Liver (tissue), 9 donors: ENCODE data around the gene RUNX1. TPM values are rescaled to one million over a fixed set of nuclear protein-coding genes. Genes with fewer than 3 reads are reported as not detected.

Experiments used
- DNase-seq: peaks from one replicate; pipeline ENCODE4 v3.0.0-alpha.2; 2017; ENCODE audit warnings: low spot score
- H3K27ac ChIP-seq, 2 donors: one replicate each; pipeline ENCODE4 v1.7.0; 2013; ENCODE audit warnings: inconsistent platforms in 2 of 2, low read length in 2 of 2, control low read depth in 1 of 2, low read depth in 1 of 2, mild to moderate bottlenecking in 1 of 2
- H3K27me3 ChIP-seq, 4 donors: one replicate each; pipeline versions ENCODE4 v1.6.1 to v1.7.0; 2013; ENCODE audit warnings: low read length in 3 of 4, inconsistent platforms in 1 of 4, mild to moderate bottlenecking in 1 of 4, moderate library complexity in 1 of 4; ENCODE audit not compliant: control insufficient read depth in 4 of 4, insufficient read depth in 4 of 4
- H3K36me3 ChIP-seq, 4 donors: one replicate each; pipeline versions ENCODE4 v1.6.1 to v1.7.0; 2013; ENCODE audit warnings: low read length in 3 of 4, mild to moderate bottlenecking in 3 of 4, low read depth in 1 of 4, moderate library complexity in 1 of 4; ENCODE audit not compliant: control insufficient read depth in 4 of 4, insufficient read depth in 3 of 4
- H3K4me1 ChIP-seq, 4 donors: one replicate each; pipeline versions ENCODE4 v1.6.1 to v1.7.0; 2013; ENCODE audit warnings: low read length in 3 of 4, mild to moderate bottlenecking in 3 of 4, moderate library complexity in 1 of 4; ENCODE audit not compliant: control insufficient read depth in 4 of 4, insufficient read depth in 4 of 4
- H3K4me3 ChIP-seq, 3 donors: one replicate each; pipeline versions ENCODE4 v1.6.1 to v1.7.0; 2013; ENCODE audit warnings: low read length in 3 of 3, control low read depth in 1 of 3, low read depth in 1 of 3, mild to moderate bottlenecking in 1 of 3
- H3K9ac ChIP-seq, 2 donors: one replicate each; pipeline ENCODE4 v1.7.0; 2013; ENCODE audit warnings: low read length in 2 of 2, mild to moderate bottlenecking in 2 of 2, moderate library complexity in 2 of 2, control low read depth in 1 of 2, low read depth in 1 of 2
- H3K9me3 ChIP-seq, 4 donors: one replicate each; pipeline versions ENCODE4 v1.6.1 to v1.7.0; 2013; ENCODE audit warnings: low read length in 3 of 4; ENCODE audit not compliant: control insufficient read depth in 4 of 4
- ATF3 ChIP-seq: IDR thresholded peaks from 2 replicates; pipeline ENCODE4 v1.6.1; 2016; ENCODE audit warnings: antibody characterized with exemption
- EGR1 ChIP-seq, 2 donors: IDR thresholded peaks; 2 replicates each; pipeline ENCODE4 v1.6.1; 2016 to 2018; ENCODE audit warnings: antibody characterized with exemption in 2 of 2, low read depth in 2 of 2
- FOXA1 ChIP-seq: IDR thresholded peaks from 2 replicates; pipeline ENCODE4 v1.6.1; 2016; ENCODE audit warnings: antibody characterized with exemption
- FOXA2 ChIP-seq: IDR thresholded peaks from 2 replicates; pipeline ENCODE4 v1.6.1; 2016; ENCODE audit warnings: antibody characterized with exemption
- GABPA ChIP-seq, 2 donors: IDR thresholded peaks in 1 of 2; conservative IDR thresholded peaks in 1 of 2; 2 replicates each; pipeline ENCODE4 v1.6.1; 2016; ENCODE audit warnings: antibody characterized with exemption in 2 of 2, mild to moderate bottlenecking in 1 of 2, moderate library complexity in 1 of 2
- HNF4A ChIP-seq, 2 donors: conservative IDR thresholded peaks; 2 replicates each; pipeline ENCODE4 v1.6.1; 2016; ENCODE audit warnings: antibody characterized with exemption in 2 of 2, mild to moderate bottlenecking in 2 of 2
- HNF4G ChIP-seq: IDR thresholded peaks from 2 replicates; pipeline ENCODE4 v1.6.1; 2016; ENCODE audit warnings: antibody characterized with exemption
- JUND ChIP-seq, 2 donors: IDR thresholded peaks; 2 replicates each; pipeline ENCODE4 v1.6.1; 2016; ENCODE audit warnings: antibody characterized with exemption in 2 of 2
- NR2F2 ChIP-seq: IDR thresholded peaks from 2 replicates; pipeline ENCODE4 v1.6.1; 2016; ENCODE audit warnings: antibody characterized with exemption
- RAD21 ChIP-seq, 2 donors: IDR thresholded peaks; 2 replicates each; pipeline ENCODE4 v1.6.1; 2016; ENCODE audit warnings: antibody characterized with exemption in 2 of 2, mild to moderate bottlenecking in 2 of 2
- RXRA ChIP-seq, 2 donors: IDR thresholded peaks; 2 replicates each; pipeline ENCODE4 v1.6.1; 2017 to 2018; ENCODE audit warnings: antibody characterized with exemption in 2 of 2, mild to moderate bottlenecking in 1 of 2
- SP1 ChIP-seq: IDR thresholded peaks from 2 replicates; pipeline ENCODE4 v1.6.1; 2018; ENCODE audit warnings: antibody characterized with exemption, mild to moderate bottlenecking
- WGBS: extraction: QIAGEN DNeasy Blood & Tissue Kit; methylation state at CpG from one replicate; pipeline ENCODE4 v1.1.7; 2013; 5-methylcytosine and 5-hydroxymethylcytosine counted together
- polyA plus RNA-seq, 2 donors: library from polyadenylated mRNA; stranded (reverse) in 1 of 2; unstranded in 1 of 2; fragments of 200-250 nt in 1 of 2; fragments of >200 nt in 1 of 2; fragmentation: Nextera tagmentation in 1 of 2; extraction: Ambion mirVana in 1 of 2; gene quantifications; one replicate each; pipeline versions ENCODE4 v1.2.1 to v1.2.3, GENCODE V29; 2013 to 2015
- total RNA-seq, 2 donors: library from RNA; depleted of rRNA; stranded (reverse); fragments of >200 nt; gene quantifications; one replicate each; pipeline ENCODE4 v1.2.3, GENCODE V29; 2014
- TF ChIP-seq, protein P1 (sequence below): IDR thresholded peaks from 2 replicates; pipeline ENCODE4 v1.6.1; 2016; ENCODE audit warnings: antibody characterized with exemption, mild to moderate bottlenecking
- TF ChIP-seq, protein P2 (sequence below): IDR thresholded peaks from 2 replicates; pipeline ENCODE4 v1.6.1; 2016; ENCODE audit warnings: antibody characterized with exemption
- TF ChIP-seq, protein P3 (sequence below): IDR thresholded peaks from 2 replicates; pipeline ENCODE4 v1.6.1; 2016; ENCODE audit warnings: antibody characterized with exemption
- TF ChIP-seq, protein P4 (sequence below): fragments of 150-350 bp; IDR thresholded peaks from 2 replicates; pipeline ENCODE4 v1.5.1; 2017; ENCODE audit warnings: improper control_type of control experiment, low read depth, low read length; ENCODE audit not compliant: missing input control
- donor health status: healthy.
- donor health status: healthy.
- donor health status: healthy.
- donor health status: healthy.
- donor health status: healthy.

RUNX1 gene
- total and polyA plus RNA-seq, 4 donors = 0.98 to 7.2 (median 3.1) TPM

GRCh38 chr21:34959607-34960006, 89.5 kb downstream of the RUNX1 start:
- H3K27ac ChIP-seq = no peak overlapping the region
- no peak overlapping the region for H3K4me3 ChIP-seq
- H3K36me3 ChIP-seq = no peaks in the 10 kb centered on the region
- H3K4me1 ChIP-seq = no peaks in the 10 kb centered on the region
- H3K9me3 ChIP-seq = no peaks in the 10 kb centered on the region
- no peak overlapping the region for H3K9ac ChIP-seq
- no peak for TF ChIP-seq RXRA (IDR thresholded peaks at IDR 0.05)
- TF ChIP-seq NR2F2 = no peak
- TF ChIP-seq, protein P1, sequence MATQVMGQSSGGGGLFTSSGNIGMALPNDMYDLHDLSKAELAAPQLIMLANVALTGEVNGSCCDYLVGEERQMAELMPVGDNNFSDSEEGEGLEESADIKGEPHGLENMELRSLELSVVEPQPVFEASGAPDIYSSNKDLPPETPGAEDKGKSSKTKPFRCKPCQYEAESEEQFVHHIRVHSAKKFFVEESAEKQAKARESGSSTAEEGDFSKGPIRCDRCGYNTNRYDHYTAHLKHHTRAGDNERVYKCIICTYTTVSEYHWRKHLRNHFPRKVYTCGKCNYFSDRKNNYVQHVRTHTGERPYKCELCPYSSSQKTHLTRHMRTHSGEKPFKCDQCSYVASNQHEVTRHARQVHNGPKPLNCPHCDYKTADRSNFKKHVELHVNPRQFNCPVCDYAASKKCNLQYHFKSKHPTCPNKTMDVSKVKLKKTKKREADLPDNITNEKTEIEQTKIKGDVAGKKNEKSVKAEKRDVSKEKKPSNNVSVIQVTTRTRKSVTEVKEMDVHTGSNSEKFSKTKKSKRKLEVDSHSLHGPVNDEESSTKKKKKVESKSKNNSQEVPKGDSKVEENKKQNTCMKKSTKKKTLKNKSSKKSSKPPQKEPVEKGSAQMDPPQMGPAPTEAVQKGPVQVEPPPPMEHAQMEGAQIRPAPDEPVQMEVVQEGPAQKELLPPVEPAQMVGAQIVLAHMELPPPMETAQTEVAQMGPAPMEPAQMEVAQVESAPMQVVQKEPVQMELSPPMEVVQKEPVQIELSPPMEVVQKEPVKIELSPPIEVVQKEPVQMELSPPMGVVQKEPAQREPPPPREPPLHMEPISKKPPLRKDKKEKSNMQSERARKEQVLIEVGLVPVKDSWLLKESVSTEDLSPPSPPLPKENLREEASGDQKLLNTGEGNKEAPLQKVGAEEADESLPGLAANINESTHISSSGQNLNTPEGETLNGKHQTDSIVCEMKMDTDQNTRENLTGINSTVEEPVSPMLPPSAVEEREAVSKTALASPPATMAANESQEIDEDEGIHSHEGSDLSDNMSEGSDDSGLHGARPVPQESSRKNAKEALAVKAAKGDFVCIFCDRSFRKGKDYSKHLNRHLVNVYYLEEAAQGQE = no peak
- no peak for TF ChIP-seq FOXA1
- TF ChIP-seq, protein P2, sequence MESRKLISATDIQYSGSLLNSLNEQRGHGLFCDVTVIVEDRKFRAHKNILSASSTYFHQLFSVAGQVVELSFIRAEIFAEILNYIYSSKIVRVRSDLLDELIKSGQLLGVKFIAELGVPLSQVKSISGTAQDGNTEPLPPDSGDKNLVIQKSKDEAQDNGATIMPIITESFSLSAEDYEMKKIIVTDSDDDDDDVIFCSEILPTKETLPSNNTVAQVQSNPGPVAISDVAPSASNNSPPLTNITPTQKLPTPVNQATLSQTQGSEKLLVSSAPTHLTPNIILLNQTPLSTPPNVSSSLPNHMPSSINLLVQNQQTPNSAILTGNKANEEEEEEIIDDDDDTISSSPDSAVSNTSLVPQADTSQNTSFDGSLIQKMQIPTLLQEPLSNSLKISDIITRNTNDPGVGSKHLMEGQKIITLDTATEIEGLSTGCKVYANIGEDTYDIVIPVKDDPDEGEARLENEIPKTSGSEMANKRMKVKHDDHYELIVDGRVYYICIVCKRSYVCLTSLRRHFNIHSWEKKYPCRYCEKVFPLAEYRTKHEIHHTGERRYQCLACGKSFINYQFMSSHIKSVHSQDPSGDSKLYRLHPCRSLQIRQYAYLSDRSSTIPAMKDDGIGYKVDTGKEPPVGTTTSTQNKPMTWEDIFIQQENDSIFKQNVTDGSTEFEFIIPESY = no peak
- TF ChIP-seq, protein P3, sequence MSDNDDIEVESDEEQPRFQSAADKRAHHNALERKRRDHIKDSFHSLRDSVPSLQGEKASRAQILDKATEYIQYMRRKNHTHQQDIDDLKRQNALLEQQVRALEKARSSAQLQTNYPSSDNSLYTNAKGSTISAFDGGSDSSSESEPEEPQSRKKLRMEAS = no peak
- TF ChIP-seq SP1 = no peak
- TF ChIP-seq RAD21 (IDR thresholded peaks at IDR 0.05) = no peak
- TF ChIP-seq EGR1 (IDR thresholded peaks at IDR 0.05; ENCODE audit: low read depth in 2 of 2) = no peak
- TF ChIP-seq, protein P4, sequence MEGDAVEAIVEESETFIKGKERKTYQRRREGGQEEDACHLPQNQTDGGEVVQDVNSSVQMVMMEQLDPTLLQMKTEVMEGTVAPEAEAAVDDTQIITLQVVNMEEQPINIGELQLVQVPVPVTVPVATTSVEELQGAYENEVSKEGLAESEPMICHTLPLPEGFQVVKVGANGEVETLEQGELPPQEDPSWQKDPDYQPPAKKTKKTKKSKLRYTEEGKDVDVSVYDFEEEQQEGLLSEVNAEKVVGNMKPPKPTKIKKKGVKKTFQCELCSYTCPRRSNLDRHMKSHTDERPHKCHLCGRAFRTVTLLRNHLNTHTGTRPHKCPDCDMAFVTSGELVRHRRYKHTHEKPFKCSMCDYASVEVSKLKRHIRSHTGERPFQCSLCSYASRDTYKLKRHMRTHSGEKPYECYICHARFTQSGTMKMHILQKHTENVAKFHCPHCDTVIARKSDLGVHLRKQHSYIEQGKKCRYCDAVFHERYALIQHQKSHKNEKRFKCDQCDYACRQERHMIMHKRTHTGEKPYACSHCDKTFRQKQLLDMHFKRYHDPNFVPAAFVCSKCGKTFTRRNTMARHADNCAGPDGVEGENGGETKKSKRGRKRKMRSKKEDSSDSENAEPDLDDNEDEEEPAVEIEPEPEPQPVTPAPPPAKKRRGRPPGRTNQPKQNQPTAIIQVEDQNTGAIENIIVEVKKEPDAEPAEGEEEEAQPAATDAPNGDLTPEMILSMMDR = no peak
- TF ChIP-seq GABPA (IDR thresholded peaks at IDR 0.05 in 1 of 2, conservative IDR thresholded peaks at IDR 0.05 in 1 of 2) = no peak
- no peak for TF ChIP-seq HNF4G
- TF ChIP-seq HNF4A (conservative IDR thresholded peaks at IDR 0.05) = no peak
- 84% methylated on average over 1 of the region's 1 CpG for WGBS
- H3K27me3 ChIP-seq = no peaks in the 10 kb centered on the region
- DNase-seq = no peak

DNA sequence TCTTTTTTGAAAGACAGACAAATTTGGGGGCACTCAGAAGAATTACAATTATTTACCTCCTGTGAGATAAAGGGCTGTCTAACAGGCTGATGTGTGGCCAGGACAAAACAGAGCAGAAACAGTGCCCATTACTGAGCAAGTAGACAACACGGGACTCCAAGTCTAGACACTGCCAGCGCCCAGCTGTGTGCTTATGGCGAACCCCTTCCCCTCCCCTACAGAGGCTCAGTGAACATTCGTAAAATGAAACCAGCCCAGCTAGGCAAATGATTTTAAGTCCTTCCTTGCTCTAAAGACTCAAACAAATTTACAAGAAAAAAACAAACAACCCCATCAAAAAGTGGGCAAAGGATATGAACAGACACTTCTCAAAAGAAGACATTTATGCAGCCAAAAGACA, 91.1 kb downstream of the RUNX1 start:
- DNase-seq = no peak
- WGBS = 89% methylated on average over 4 of the region's 4 CpGs
- TF ChIP-seq, protein P1 = no peak
- TF ChIP-seq, protein P2 = no peak
- no peak for TF ChIP-seq JUND (IDR thresholded peaks at IDR 0.05)
- TF ChIP-seq ATF3 = no peak
- no peak for TF ChIP-seq FOXA1
- no peak for TF ChIP-seq HNF4G
- no peak for TF ChIP-seq FOXA2
- TF ChIP-seq, protein P4 = no peak
- no peak for TF ChIP-seq EGR1 (IDR thresholded peaks at IDR 0.05; ENCODE audit: low read depth in 2 of 2)

More for the DNA sequence above, 91.1 kb downstream of the RUNX1 start:
- no peaks in the 10 kb centered on the region for H3K27me3 ChIP-seq
- H3K9ac ChIP-seq = no peak overlapping the region
- no peak overlapping the region for H3K4me3 ChIP-seq
- H3K27ac ChIP-seq = no peak overlapping the region
- H3K36me3 ChIP-seq = no peaks in the 10 kb centered on the region
- no peaks in the 10 kb centered on the region for H3K4me1 ChIP-seq
- no peaks in the 10 kb centered on the region for H3K9me3 ChIP-seq
